Breast epithelium (tissue), 3 donors: ENCODE data around the gene UFD1.

Experiments used
- CTCF ChIP-seq, 3 donors: fragments of 450-650 bp; IDR thresholded peaks; one replicate each; pipeline ENCODE4 v1.5.1; 2016 to 2017; ENCODE audit warnings: antibody characterized with exemption in 3 of 3, mild to moderate bottlenecking in 3 of 3, moderate library complexity in 3 of 3
- POLR2A ChIP-seq: fragments of 450-650 bp; IDR thresholded peaks from one replicate; pipeline ENCODE4 v1.6.1; 2016; ENCODE audit warnings: antibody characterized with exemption, mild to moderate bottlenecking, moderate library complexity
- POLR2AphosphoS5 ChIP-seq, 3 donors: sonication (generic); formaldehyde crosslinking; IDR thresholded peaks; one replicate each; pipeline ENCODE4 v1.6.1; 2017; ENCODE audit warnings: antibody characterized with exemption in 3 of 3

- TF ChIP-seq CTCF (IDR thresholded peaks at IDR 0.05) (no peak), POLR2AphosphoS5 (IDR thresholded peaks at IDR 0.05) (no peak), POLR2A (no peak)
Observed at GRCh38 chr22:19508024-19508776, 29.2 kb upstream of the UFD1 start.
